Measurements from ENCODE around the gene HIVEP1. TPM values are rescaled to one million over a fixed set of nuclear protein-coding genes. Genes with fewer than 3 reads are reported as not detected.

The HIVEP1 gene
- total RNA-seq, 1 experiment from 2014 or later = 24.3 TPM

DNA sequence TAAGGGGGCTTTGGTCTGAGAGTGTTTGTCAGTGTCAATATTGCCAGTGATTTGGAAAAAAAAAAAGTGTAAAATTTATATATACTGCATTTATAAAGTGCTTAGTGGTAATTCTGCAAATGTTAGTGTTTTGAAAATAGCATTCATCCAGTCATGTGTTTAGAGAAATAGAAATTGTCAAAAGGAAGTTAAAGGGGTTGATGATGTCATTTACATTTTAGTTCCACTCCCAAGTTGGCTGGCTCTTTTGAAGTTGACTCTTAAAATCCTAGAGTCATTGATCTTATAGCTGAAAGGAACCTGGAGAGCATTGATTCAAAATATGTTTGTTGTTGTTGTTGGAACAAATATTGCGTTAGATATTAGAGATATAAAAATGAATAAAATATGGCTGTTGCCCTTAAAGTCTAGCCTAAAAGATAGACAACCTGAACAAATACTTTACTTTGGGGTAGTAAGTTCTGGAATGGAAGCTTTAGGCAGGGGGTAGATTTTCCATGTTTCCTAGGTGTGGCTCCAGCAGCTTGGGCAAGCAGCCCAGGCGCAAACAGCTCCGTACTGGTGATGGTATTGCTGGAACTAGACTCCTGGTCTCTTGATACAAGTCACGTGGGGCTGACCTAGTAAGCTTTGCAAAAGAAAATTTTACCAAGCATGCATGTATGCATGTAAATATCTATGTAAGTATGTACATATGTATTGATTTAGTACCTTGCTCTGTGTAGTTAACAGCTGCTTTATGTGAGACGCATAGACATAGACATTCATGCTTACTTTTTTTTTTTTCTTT lies 46.3 kb downstream of the HIVEP1 start:
- Mint-ChIP-seq H3K4me1 (peaks cover 26% of the 10 kb centered on the region), H3K36me3 (no peaks in the 10 kb centered on the region), H3K27ac (no peak overlapping the region), H3K9me3 (no peaks in the 10 kb centered on the region), H3K27me3 (ENCODE audit: low read depth) (no peaks in the 10 kb centered on the region), H3K4me3 (no peak overlapping the region)
- ChIA-PET POLR2A (no interaction called here), CTCF (no interaction called here)
- TF ChIP-seq, protein P1, sequence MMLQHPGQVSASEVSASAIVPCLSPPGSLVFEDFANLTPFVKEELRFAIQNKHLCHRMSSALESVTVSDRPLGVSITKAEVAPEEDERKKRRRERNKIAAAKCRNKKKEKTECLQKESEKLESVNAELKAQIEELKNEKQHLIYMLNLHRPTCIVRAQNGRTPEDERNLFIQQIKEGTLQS (CRISPR knock-in tag; conservative IDR thresholded peaks at IDR 0.05) = no peak
- DNase-seq (ENCODE audit: low spot score) (no peak), ATAC-seq (no peak)

DNA sequence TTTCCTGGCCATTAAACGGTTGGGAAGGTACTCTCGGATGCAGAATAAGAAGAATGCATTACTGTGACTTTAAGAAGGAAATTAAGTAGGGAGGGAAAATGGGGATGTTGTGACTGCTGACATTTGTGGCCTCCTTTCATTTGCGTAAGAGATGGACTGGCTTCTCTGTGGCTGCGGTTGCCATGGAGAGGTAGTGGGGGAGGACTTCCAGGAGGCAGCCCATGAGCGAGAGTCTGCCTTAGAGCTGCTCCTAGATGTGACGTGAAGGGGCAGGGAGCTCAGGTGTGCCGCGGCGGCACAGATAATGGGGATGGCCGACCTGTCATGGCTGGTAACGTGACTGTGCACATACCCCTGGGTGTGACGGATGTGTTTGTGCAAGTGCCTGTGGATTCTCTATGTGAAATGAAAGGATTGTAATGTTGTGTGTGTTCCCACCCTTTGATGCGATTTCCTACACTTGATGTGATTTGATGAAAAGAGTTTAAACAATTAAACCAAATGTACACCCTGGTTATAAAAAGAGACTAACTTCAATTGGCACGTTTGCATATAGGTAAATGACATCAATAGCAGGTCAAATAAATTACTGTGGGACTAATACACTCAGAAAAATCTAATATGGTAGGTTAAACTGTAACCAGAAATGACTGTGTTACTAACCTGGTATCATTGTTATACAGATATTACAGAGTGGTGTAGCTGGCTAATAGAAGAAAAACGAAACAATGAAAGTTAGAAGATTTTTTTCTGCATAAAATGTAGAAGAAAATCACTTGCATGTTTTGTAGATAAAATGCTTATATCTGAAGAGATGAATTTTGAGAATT lies 48.9 kb downstream of the HIVEP1 start:
- H3K27me3 Mint-ChIP-seq (ENCODE audit: low read depth) = no peaks in the 10 kb centered on the region
- peaks cover 39% of the 10 kb centered on the region for H3K4me1 Mint-ChIP-seq
- ChIA-PET CTCF (interaction anchor here (1.0 kb wide), 1 partner anchor 14 kb away, joined by 3 read pairs; no protein-coding TSS in a partner anchor), POLR2A (no interaction called here)
- peak overlapping the region; percentile 44 for H3K4me3 Mint-ChIP-seq
- DNase-seq (ENCODE audit: low spot score) (peak; percentile 68), ATAC-seq (peak; percentile 99)
- no peaks in the 10 kb centered on the region for H3K36me3 Mint-ChIP-seq
- H3K27ac Mint-ChIP-seq = peak overlapping the region; percentile 89; the same call in 1 of the 2 replicates
- no peak for TF ChIP-seq GRHL2 (CRISPR knock-in tag; IDR thresholded peaks at IDR 0.05; ENCODE audit: insufficient replicate concordance, severe bottlenecking)
- peak; percentile 80; the same call in 1 of the 2 replicates for TF ChIP-seq ZNF317 (CRISPR knock-in tag; IDR thresholded peaks at IDR 0.05; ENCODE audit: borderline replicate concordance, low read depth)
- no peaks in the 10 kb centered on the region for H3K9me3 Mint-ChIP-seq

DNA sequence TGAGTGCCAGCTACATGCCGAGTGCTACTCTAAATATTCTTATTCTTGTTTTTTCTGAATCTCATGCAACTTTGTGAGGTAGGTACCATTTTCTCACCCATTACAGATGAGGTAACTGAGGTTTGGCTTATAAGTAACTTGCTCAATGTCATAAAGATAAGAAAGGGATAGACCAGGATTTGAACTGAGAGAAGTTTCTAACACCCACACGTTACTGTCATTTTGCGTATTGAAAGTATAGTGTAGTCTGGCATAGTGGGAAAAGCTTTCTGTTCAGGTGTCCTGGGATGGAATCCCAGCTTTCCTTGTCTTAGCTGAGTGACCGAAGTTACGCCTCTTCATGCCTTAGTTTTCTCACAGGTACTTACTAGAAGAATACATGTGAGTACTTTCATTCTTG lies 50.5 kb downstream of the HIVEP1 start:
- Mint-ChIP-seq H3K9me3 (no peaks in the 10 kb centered on the region), H3K27me3 (ENCODE audit: low read depth) (no peaks in the 10 kb centered on the region), H3K27ac (no peak overlapping the region), H3K4me3 (no peak overlapping the region), H3K36me3 (no peaks in the 10 kb centered on the region), H3K4me1 (peaks cover 44% of the 10 kb centered on the region)
- ChIA-PET POLR2A (no interaction called here), CTCF (no interaction called here)
- ATAC-seq = no peak
- TF ChIP-seq ZNF232 (CRISPR knock-in tag; IDR thresholded peaks at IDR 0.05) (no peak), EMX1 (CRISPR knock-in tag; IDR thresholded peaks at IDR 0.05) (no peak), RORB (CRISPR knock-in tag; IDR thresholded peaks at IDR 0.05) (no peak), MXD4 (CRISPR knock-in tag; IDR thresholded peaks at IDR 0.05; ENCODE audit: borderline replicate concordance) (no peak), ETV6 (CRISPR knock-in tag; IDR thresholded peaks at IDR 0.05) (no peak), NFYB (CRISPR knock-in tag; conservative IDR thresholded peaks at IDR 0.05; ENCODE audit: low read depth) (no peak), GABPB1 (CRISPR knock-in tag; IDR thresholded peaks at IDR 0.05) (no peak), HMGA2 (CRISPR knock-in tag; IDR thresholded peaks at IDR 0.05) (no peak), NR1H2 (CRISPR knock-in tag; IDR thresholded peaks at IDR 0.05) (no peak), NFE2L1 (CRISPR knock-in tag; IDR thresholded peaks at IDR 0.05) (no peak), ZNF121 (CRISPR knock-in tag; IDR thresholded peaks at IDR 0.05) (no peak), ZNF416 (CRISPR knock-in tag; IDR thresholded peaks at IDR 0.05) (no peak), SOX15 (CRISPR knock-in tag; IDR thresholded peaks at IDR 0.05) (no peak)
- TF ChIP-seq, protein P2, sequence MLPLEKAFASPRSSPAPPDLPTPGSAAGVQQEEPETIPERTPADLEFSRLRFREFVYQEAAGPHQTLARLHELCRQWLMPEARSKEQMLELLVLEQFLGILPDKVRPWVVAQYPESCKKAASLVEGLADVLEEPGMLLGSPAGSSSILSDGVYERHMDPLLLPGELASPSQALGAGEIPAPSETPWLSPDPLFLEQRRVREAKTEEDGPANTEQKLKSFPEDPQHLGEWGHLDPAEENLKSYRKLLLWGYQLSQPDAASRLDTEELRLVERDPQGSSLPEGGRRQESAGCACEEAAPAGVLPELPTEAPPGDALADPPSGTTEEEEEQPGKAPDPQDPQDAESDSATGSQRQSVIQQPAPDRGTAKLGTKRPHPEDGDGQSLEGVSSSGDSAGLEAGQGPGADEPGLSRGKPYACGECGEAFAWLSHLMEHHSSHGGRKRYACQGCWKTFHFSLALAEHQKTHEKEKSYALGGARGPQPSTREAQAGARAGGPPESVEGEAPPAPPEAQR (CRISPR knock-in tag; IDR thresholded peaks at IDR 0.05) = no peak
- TF ChIP-seq, protein P3, sequence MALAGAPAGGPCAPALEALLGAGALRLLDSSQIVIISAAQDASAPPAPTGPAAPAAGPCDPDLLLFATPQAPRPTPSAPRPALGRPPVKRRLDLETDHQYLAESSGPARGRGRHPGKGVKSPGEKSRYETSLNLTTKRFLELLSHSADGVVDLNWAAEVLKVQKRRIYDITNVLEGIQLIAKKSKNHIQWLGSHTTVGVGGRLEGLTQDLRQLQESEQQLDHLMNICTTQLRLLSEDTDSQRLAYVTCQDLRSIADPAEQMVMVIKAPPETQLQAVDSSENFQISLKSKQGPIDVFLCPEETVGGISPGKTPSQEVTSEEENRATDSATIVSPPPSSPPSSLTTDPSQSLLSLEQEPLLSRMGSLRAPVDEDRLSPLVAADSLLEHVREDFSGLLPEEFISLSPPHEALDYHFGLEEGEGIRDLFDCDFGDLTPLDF (CRISPR knock-in tag; IDR thresholded peaks at IDR 0.05) = no peak
- TF ChIP-seq, protein P4, sequence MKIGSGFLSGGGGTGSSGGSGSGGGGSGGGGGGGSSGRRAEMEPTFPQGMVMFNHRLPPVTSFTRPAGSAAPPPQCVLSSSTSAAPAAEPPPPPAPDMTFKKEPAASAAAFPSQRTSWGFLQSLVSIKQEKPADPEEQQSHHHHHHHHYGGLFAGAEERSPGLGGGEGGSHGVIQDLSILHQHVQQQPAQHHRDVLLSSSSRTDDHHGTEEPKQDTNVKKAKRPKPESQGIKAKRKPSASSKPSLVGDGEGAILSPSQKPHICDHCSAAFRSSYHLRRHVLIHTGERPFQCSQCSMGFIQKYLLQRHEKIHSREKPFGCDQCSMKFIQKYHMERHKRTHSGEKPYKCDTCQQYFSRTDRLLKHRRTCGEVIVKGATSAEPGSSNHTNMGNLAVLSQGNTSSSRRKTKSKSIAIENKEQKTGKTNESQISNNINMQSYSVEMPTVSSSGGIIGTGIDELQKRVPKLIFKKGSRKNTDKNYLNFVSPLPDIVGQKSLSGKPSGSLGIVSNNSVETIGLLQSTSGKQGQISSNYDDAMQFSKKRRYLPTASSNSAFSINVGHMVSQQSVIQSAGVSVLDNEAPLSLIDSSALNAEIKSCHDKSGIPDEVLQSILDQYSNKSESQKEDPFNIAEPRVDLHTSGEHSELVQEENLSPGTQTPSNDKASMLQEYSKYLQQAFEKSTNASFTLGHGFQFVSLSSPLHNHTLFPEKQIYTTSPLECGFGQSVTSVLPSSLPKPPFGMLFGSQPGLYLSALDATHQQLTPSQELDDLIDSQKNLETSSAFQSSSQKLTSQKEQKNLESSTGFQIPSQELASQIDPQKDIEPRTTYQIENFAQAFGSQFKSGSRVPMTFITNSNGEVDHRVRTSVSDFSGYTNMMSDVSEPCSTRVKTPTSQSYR (CRISPR knock-in tag; IDR thresholded peaks at IDR 0.05) = no peak
- TF ChIP-seq, protein P5, sequence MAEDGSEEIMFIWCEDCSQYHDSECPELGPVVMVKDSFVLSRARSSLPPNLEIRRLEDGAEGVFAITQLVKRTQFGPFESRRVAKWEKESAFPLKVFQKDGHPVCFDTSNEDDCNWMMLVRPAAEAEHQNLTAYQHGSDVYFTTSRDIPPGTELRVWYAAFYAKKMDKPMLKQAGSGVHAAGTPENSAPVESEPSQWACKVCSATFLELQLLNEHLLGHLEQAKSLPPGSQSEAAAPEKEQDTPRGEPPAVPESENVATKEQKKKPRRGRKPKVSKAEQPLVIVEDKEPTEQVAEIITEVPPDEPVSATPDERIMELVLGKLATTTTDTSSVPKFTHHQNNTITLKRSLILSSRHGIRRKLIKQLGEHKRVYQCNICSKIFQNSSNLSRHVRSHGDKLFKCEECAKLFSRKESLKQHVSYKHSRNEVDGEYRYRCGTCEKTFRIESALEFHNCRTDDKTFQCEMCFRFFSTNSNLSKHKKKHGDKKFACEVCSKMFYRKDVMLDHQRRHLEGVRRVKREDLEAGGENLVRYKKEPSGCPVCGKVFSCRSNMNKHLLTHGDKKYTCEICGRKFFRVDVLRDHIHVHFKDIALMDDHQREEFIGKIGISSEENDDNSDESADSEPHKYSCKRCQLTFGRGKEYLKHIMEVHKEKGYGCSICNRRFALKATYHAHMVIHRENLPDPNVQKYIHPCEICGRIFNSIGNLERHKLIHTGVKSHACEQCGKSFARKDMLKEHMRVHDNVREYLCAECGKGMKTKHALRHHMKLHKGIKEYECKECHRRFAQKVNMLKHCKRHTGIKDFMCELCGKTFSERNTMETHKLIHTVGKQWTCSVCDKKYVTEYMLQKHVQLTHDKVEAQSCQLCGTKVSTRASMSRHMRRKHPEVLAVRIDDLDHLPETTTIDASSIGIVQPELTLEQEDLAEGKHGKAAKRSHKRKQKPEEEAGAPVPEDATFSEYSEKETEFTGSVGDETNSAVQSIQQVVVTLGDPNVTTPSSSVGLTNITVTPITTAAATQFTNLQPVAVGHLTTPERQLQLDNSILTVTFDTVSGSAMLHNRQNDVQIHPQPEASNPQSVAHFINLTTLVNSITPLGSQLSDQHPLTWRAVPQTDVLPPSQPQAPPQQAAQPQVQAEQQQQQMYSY (CRISPR knock-in tag; IDR thresholded peaks at IDR 0.05) = no peak
- no peak for DNase-seq (ENCODE audit: low spot score)

Data from WTC11 (cell line).